Measurements from ENCODE around the gene OR6A2. TPM values are rescaled to one million over a fixed set of nuclear protein-coding genes. Genes with fewer than 3 reads are reported as not detected.

OR6A2 gene
- total and polyA plus RNA-seq, 9 of the 15 experiments (the other 6 are each of a cell fraction or from before 2014, with no cell fraction given): 0.04 to 0.69 (median 0.35) TPM; not detected in 2

GRCh38 chr11:6782720-6783119, 16.8 kb downstream of the OR6A2 start, which contains the start of gene OR2AG1:
Gene OR2AG1, plus strand, starts transcription at chr11:6783020. Its CDS starts 2,018 bp downstream, at chr11:6785038.
- WGBS (ENCODE audit: insufficient coverage, low coverage, missing lambda C conversion rate): 0% methylated on average over 2 of the region's 2 CpGs
- H3K9me3 ChIP-seq (replicated peaks; ENCODE audit: control insufficient read depth, insufficient read depth, low read depth, low read length): no peaks in the 10 kb centered on the region
- H3K36me3 ChIP-seq (ENCODE audit: control insufficient read depth, insufficient read depth, low read length): no peaks in the 10 kb centered on the region
- H3K27me3 ChIP-seq (ENCODE audit: control insufficient read depth in 2 of 2, insufficient read depth in 2 of 2, low read length in 2 of 2): no peaks in the 10 kb centered on the region
- no peak within 1 kb of the TSS for H2AFZ ChIP-seq (ENCODE audit: low read depth, low read length)
- ATAC-seq (no peak), FAIRE-seq (no peak), DNase-seq (ENCODE audit: extremely low read depth in 1 of 4, low spot score in 3 of 4) (no peak)
- ChIA-PET POLR2A (interaction anchor here (0.6 to 1.8 kb wide), 2 partner anchors 9 to 793 kb away, joined by 3 to 4 read pairs; no protein-coding TSS in a partner anchor), CTCF (ENCODE audit: low intra/inter-chr PET ratio) (no interaction called here)
- intact Hi-C loops (cut with micrococcal nuclease) (no loop called here), in situ Hi-C loops (cut with MboI) (no loop called here)
- H3K9ac ChIP-seq (ENCODE audit: insufficient read depth in 1 of 2, low read depth in 2 of 2, low read length in 2 of 2): no peak within 1 kb of the TSS
- H4K20me1 ChIP-seq (replicated peaks; ENCODE audit: control insufficient read depth, insufficient read depth, low read length): no peaks in the 10 kb centered on the region
- no peaks in the 10 kb centered on the region for H3K4me1 ChIP-seq (replicated peaks in 1 of 2; ENCODE audit: control insufficient read depth in 2 of 2, insufficient read depth in 2 of 2, low read length in 2 of 2)
- no peak within 1 kb of the TSS for H3K4me2 ChIP-seq (ENCODE audit: insufficient read depth, low read length)
- BruUV-seq (replicated peaks): no TSS peak
- H3K27ac ChIP-seq (ENCODE audit: extremely low read depth, low read depth, low read length): no peak within 1 kb of the TSS
- H3K4me3 ChIP-seq: no peak within 1 kb of the TSS
- no peaks in the 10 kb centered on the region for H3K79me2 ChIP-seq (ENCODE audit: control insufficient read depth, insufficient read depth, low read length)
- no peaks in the 10 kb centered on the region for H3K9me1 ChIP-seq (ENCODE audit: control insufficient read depth, insufficient read depth, low read length)
- TF ChIP-seq ZBTB43 (CRISPR knock-in tag; IDR thresholded peaks at IDR 0.05) (no peak), NKRF (IDR thresholded peaks at IDR 0.05; ENCODE audit: borderline replicate concordance) (no peak), ZNF280B (CRISPR knock-in tag; IDR thresholded peaks at IDR 0.05) (no peak), STAT6 (CRISPR knock-in tag; IDR thresholded peaks at IDR 0.05) (no peak), ZNF224 (CRISPR knock-in tag; IDR thresholded peaks at IDR 0.05) (no peak), ILF3 (IDR thresholded peaks at IDR 0.05; ENCODE audit: borderline replicate concordance) (no peak), TOE1 (IDR thresholded peaks at IDR 0.05; ENCODE audit: borderline replicate concordance) (no peak), TOE1 (CRISPR knock-in tag; IDR thresholded peaks at IDR 0.05; ENCODE audit: borderline replicate concordance, low read depth) (no peak), HLTF (IDR thresholded peaks at IDR 0.05) (no peak), FOXP1 (CRISPR knock-in tag; IDR thresholded peaks at IDR 0.05) (no peak), MBD2 (IDR thresholded peaks at IDR 0.05; ENCODE audit: borderline replicate concordance, low read depth) (no peak)
- TF ChIP-seq, protein P1, sequence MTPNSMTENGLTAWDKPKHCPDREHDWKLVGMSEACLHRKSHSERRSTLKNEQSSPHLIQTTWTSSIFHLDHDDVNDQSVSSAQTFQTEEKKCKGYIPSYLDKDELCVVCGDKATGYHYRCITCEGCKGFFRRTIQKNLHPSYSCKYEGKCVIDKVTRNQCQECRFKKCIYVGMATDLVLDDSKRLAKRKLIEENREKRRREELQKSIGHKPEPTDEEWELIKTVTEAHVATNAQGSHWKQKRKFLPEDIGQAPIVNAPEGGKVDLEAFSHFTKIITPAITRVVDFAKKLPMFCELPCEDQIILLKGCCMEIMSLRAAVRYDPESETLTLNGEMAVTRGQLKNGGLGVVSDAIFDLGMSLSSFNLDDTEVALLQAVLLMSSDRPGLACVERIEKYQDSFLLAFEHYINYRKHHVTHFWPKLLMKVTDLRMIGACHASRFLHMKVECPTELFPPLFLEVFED (CRISPR knock-in tag; conservative IDR thresholded peaks at IDR 0.05): no peak
